ENCODE measurements around the gene EPB41.

The EPB41 gene

DNA sequence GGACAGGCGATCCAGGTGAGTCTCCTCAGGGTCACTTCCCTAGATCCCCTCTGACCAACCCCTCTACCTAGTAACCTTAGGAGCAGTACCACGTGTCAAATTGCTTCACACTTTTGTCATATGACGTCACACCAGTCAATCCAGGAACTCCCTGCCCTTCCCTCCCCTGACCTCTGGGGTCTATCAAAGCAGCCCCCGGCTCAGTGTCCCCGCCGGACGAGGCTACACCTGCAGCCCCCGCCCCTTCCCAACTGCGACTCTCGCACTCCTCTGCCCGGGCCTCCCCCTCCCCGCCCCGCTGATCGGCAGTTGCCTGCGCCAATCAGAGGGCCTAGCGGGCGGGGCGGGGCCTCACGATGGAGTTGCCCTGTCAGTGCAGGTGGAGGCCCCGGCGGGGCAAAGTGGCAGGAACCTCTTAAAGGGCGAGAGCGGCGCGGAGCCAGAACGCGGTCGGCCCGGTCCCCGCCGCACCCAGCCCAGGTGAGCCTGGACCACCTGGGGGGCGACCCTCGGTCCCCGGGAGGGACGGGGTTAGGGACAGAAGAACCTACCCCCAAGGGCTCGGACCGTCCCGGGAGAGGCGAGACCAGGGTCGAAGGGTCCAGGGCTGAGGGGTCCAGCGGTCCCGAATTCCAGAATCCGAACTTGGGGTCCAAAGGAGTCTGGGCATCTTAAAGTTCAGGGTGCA is 27.5 kb upstream of the EPB41 start:
- POLR2A ChIA-PET, result interaction anchor here (1.0 to 1.8 kb wide), 2 partner anchors 27 to 295 kb away, joined by 4 to 6 read pairs; partner anchors contain the start of genes EPB41 and SRSF4
- DNase-seq (ENCODE audit: extremely low spot score), result peak; percentile 100
- CTCF ChIA-PET, result interaction anchor here (0.8 kb wide), 1 partner anchor 10 kb away, joined by 3 read pairs; no protein-coding TSS in a partner anchor
- no peak for TF ChIP-seq TARDBP (IDR thresholded peaks at IDR 0.05)
- TF ChIP-seq FOXK2 (IDR thresholded peaks at IDR 0.05), result no peak
- TF ChIP-seq, protein P1, sequence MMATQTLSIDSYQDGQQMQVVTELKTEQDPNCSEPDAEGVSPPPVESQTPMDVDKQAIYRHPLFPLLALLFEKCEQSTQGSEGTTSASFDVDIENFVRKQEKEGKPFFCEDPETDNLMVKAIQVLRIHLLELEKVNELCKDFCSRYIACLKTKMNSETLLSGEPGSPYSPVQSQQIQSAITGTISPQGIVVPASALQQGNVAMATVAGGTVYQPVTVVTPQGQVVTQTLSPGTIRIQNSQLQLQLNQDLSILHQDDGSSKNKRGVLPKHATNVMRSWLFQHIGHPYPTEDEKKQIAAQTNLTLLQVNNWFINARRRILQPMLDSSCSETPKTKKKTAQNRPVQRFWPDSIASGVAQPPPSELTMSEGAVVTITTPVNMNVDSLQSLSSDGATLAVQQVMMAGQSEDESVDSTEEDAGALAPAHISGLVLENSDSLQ (IDR thresholded peaks at IDR 0.05), result peak; percentile 99
- peak; percentile 90; the same call in 1 of the 2 replicates for TF ChIP-seq L3MBTL2 (conservative IDR thresholded peaks at IDR 0.05)
- no peak for TF ChIP-seq FOXA1 (IDR thresholded peaks at IDR 0.05)
- no peak for TF ChIP-seq ARNT (IDR thresholded peaks at IDR 0.05)
- TF ChIP-seq SUZ12 (IDR thresholded peaks at IDR 0.05), result no peak
- TF ChIP-seq HDGF (IDR thresholded peaks at IDR 0.05; ENCODE audit: borderline replicate concordance), result no peak
- TF ChIP-seq FOXM1 (IDR thresholded peaks at IDR 0.05; ENCODE audit: borderline replicate concordance), result no peak
- TF ChIP-seq CTBP1 (IDR thresholded peaks at IDR 0.05; ENCODE audit: borderline replicate concordance), result 0 out of 2 replicates have a peak, but pooled peaks have one; percentile 6
- no peak for TF ChIP-seq BHLHE40 (IDR thresholded peaks at IDR 0.05; ENCODE audit: borderline replicate concordance)
- TF ChIP-seq LEF1 (IDR thresholded peaks at IDR 0.05; ENCODE audit: borderline replicate concordance), result no peak

DNA sequence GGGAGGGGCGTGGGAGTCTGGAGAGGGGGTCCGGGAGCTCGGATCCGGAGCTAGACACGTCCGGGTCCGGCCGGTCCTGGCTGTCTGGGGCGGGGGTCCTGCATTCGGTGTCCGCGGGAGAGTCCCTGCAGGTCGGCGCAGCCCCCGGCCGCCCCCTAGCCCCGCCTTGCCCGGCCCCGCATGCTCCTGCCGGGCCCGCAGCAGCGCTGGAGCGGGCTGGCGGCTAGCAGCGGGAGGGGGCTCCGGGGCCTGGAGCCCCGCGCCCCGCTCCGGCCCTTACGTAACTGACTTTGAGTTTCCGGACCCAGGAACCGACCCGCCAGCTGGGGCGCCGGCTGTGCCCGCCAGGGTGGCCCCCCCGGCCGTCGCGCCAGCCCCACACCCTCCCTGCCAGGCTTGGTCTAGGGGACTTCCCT is 26.9 kb upstream of the EPB41 start:
- ChIA-PET POLR2A (interaction anchor here (1.2 to 1.8 kb wide), 2 partner anchors 26 to 294 kb away, joined by 6 to 9 read pairs; partner anchors contain the start of genes EPB41 and SRSF4), CTCF (interaction anchor here (1.2 kb wide), 1 partner anchor 147 kb away, joined by 5 read pairs; no protein-coding TSS in a partner anchor)
- DNase-seq (ENCODE audit: extremely low spot score), result peak; percentile 58
- TF ChIP-seq CTBP1 (IDR thresholded peaks at IDR 0.05; ENCODE audit: borderline replicate concordance) (no peak), ELF4 (IDR thresholded peaks at IDR 0.05) (no peak), L3MBTL2 (conservative IDR thresholded peaks at IDR 0.05) (no peak), ZNF384 (IDR thresholded peaks at IDR 0.05) (no peak), LEF1 (IDR thresholded peaks at IDR 0.05; ENCODE audit: borderline replicate concordance) (no peak), TARDBP (IDR thresholded peaks at IDR 0.05) (no peak), SUZ12 (IDR thresholded peaks at IDR 0.05) (no peak), SP1 (IDR thresholded peaks at IDR 0.05) (no peak), NFRKB (IDR thresholded peaks at IDR 0.05) (no peak), FOXM1 (IDR thresholded peaks at IDR 0.05; ENCODE audit: borderline replicate concordance) (no peak), ARNT (IDR thresholded peaks at IDR 0.05) (no peak), FOXK2 (IDR thresholded peaks at IDR 0.05) (no peak), FOXA1 (IDR thresholded peaks at IDR 0.05) (no peak), HDGF (IDR thresholded peaks at IDR 0.05; ENCODE audit: borderline replicate concordance) (no peak)
- TF ChIP-seq, protein P1 (IDR thresholded peaks at IDR 0.05), result no peak

DNA sequence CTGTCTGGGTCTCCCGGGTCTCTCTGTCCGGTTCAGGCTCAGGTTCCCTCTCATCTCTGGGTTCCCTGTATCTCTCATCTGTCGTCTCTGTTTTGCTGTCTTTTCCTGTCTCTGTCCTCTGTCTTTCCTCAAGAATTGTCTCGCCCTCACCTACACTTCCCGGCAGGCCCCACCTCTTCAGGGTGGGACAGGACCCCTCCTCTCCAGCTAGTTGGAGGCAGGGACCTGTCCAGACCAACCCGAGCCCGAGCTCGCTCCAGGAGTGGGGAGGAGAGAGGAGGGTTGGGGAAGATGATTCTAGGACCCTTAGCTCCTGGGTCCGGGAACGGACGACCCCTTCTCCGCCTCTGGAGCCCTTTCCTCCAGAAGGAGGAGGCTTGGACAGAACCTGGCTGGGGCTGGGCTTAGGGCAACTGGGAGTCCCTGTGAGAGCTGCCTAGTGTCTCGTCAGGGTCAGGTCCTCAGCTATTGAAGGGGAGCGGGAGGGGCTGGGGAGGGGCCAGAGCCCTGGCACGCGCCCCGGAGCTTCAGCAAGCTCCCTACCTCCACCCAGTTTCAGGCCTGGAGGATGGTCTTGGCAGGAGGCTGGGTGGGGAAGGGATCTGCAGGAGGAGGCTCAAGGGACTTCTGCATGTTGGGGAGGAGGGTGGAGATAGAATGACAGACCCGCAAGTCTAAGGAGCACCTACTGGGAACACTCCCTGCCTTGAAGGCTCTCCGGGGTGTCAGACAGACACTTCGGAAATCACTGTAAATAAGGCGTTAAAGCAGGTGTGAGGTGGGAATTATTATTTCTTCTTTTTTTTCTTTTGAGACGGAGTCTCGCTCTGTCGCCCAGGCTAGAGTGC is 26.3 kb upstream of the EPB41 start:
- DNase-seq (ENCODE audit: extremely low spot score), result no peak
- POLR2A ChIA-PET, result interaction anchor here (0.8 to 1.8 kb wide), 3 partner anchors 26 to 343 kb away, joined by 5 to 9 read pairs (median 6); partner anchors contain the start of genes EPB41, MECR and SRSF4
- no peak for TF ChIP-seq ZNF384 (IDR thresholded peaks at IDR 0.05)
- TF ChIP-seq ELF4 (IDR thresholded peaks at IDR 0.05), result no peak
- no peak for TF ChIP-seq LEF1 (IDR thresholded peaks at IDR 0.05; ENCODE audit: borderline replicate concordance)
- TF ChIP-seq FOXM1 (IDR thresholded peaks at IDR 0.05; ENCODE audit: borderline replicate concordance), result no peak
- TF ChIP-seq SP1 (IDR thresholded peaks at IDR 0.05), result no peak
- no peak for TF ChIP-seq SUZ12 (IDR thresholded peaks at IDR 0.05)
- TF ChIP-seq CTBP1 (IDR thresholded peaks at IDR 0.05; ENCODE audit: borderline replicate concordance), result no peak
- TF ChIP-seq NFRKB (IDR thresholded peaks at IDR 0.05), result no peak
- no peak for TF ChIP-seq ARNT (IDR thresholded peaks at IDR 0.05)
- TF ChIP-seq HDGF (IDR thresholded peaks at IDR 0.05; ENCODE audit: borderline replicate concordance), result no peak
- TF ChIP-seq, protein P1 (IDR thresholded peaks at IDR 0.05), result no peak
- no peak for TF ChIP-seq L3MBTL2 (conservative IDR thresholded peaks at IDR 0.05)
- TF ChIP-seq FOXK2 (IDR thresholded peaks at IDR 0.05), result no peak
- no peak for TF ChIP-seq TARDBP (IDR thresholded peaks at IDR 0.05)
- TF ChIP-seq FOXA1 (IDR thresholded peaks at IDR 0.05), result no peak
- no peak for TF ChIP-seq BHLHE40 (IDR thresholded peaks at IDR 0.05; ENCODE audit: borderline replicate concordance)
- CTCF ChIA-PET, result interaction anchor here (1.2 kb wide), 1 partner anchor 146 kb away, joined by 5 read pairs; no protein-coding TSS in a partner anchor

DNA sequence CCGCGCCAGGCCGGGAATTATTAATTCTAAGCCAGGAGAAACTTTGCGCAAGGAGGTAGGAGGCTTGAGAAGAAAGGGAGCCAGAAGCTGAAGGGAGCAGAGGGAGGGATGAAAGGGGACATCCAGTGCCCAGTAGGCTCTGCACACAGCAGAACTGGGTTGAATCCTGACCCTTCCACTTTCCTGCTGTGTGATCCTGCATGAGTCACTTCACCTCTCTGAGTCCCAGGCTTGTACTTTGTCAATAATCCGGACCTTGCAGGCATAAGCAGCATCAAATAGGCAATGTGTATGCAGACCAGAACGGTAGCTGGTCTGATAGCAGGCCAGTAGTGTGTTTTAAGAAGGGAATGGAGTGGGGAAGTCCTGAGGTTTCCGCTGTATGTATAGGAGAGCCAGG is 25.5 kb upstream of the EPB41 start:
- TF ChIP-seq, protein P1 (IDR thresholded peaks at IDR 0.05), result no peak
- no peak for TF ChIP-seq FOXM1 (IDR thresholded peaks at IDR 0.05; ENCODE audit: borderline replicate concordance)
- no peak for TF ChIP-seq ARNT (IDR thresholded peaks at IDR 0.05)
- CTCF ChIA-PET, result no interaction called here
- DNase-seq (ENCODE audit: extremely low spot score), result no peak
- POLR2A ChIA-PET, result interaction anchor here (0.9 kb wide), 1 partner anchor 26 kb away, joined by 3 read pairs; the partner anchor contains the start of gene EPB41
